ENCODE results near the gene HMGCS1. TPM values are rescaled to one million over a fixed set of nuclear protein-coding genes. Genes with fewer than 3 reads are reported as not detected.
A peak's percentile ranks its signal among the peaks of the same experiment; 100 is the strongest.

HMGCS1 gene
- total and polyA plus RNA-seq, 2 of the 13 experiments (the other 11 are each of a cell fraction or from before 2014, with no cell fraction given), result 56.8 to 318 TPM

DNA sequence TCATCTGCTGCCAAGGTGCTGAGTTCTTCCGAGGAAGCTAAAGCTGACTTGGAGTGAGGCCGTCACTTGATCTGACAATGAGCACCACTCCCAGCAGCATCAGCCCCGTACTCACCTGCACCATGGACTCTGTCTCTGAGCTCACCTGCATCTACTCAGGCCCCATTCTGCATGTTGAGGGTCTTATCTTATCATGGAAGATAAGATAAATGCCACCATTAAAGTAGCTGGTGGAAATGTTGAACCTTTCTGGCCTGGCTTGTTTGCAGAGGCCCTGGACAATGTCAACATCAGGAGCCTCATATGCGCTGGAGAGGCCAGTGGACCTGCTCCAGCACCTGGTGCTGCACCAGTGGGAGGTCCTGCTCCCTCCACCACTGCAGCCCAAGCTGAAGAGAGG is 35.0 kb upstream of the HMGCS1 start (continued):
- no peak for TF ChIP-seq IKZF4 (CRISPR knock-in tag; IDR thresholded peaks at IDR 0.05; ENCODE audit: borderline replicate concordance, low read depth, not compliant biosample characterization)
- TF ChIP-seq MAFF (IDR thresholded peaks at IDR 0.05; ENCODE audit: low read depth, low read length), result no peak
- TF ChIP-seq HIVEP1 (CRISPR knock-in tag; IDR thresholded peaks at IDR 0.05), result no peak
- no peak for TF ChIP-seq CHCHD3 (CRISPR knock-in tag; IDR thresholded peaks at IDR 0.05)
- TF ChIP-seq RAD51 (IDR thresholded peaks at IDR 0.05; ENCODE audit: borderline replicate concordance), result no peak
- TF ChIP-seq, protein P1, sequence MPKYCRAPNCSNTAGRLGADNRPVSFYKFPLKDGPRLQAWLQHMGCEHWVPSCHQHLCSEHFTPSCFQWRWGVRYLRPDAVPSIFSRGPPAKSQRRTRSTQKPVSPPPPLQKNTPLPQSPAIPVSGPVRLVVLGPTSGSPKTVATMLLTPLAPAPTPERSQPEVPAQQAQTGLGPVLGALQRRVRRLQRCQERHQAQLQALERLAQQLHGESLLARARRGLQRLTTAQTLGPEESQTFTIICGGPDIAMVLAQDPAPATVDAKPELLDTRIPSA (CRISPR knock-in tag; IDR thresholded peaks at IDR 0.05; ENCODE audit: borderline replicate concordance), result no peak
- no peak for TF ChIP-seq ZNF570 (CRISPR knock-in tag; IDR thresholded peaks at IDR 0.05; ENCODE audit: borderline replicate concordance)
- no peak for TF ChIP-seq HOXD1 (CRISPR knock-in tag; IDR thresholded peaks at IDR 0.05)
- no peak for TF ChIP-seq MZF1 (CRISPR knock-in tag; IDR thresholded peaks at IDR 0.05; ENCODE audit: borderline replicate concordance)
- TF ChIP-seq TMF1 (CRISPR knock-in tag; IDR thresholded peaks at IDR 0.05; ENCODE audit: low read depth), result no peak
- no peak for TF ChIP-seq ZFP36L1 (CRISPR knock-in tag; IDR thresholded peaks at IDR 0.05)
- no peak for TF ChIP-seq MTF1 (CRISPR knock-in tag; IDR thresholded peaks at IDR 0.05)
- no peak for TF ChIP-seq REL (CRISPR knock-in tag; conservative IDR thresholded peaks at IDR 0.05)
- no peak for TF ChIP-seq PLRG1 (conservative IDR thresholded peaks at IDR 0.05)
- no peak for TF ChIP-seq ZNF136 (CRISPR knock-in tag; IDR thresholded peaks at IDR 0.05; ENCODE audit: low read depth)
- TF ChIP-seq ZNF253 (CRISPR knock-in tag; IDR thresholded peaks at IDR 0.05; ENCODE audit: borderline replicate concordance), result no peak
- TF ChIP-seq, protein P2, sequence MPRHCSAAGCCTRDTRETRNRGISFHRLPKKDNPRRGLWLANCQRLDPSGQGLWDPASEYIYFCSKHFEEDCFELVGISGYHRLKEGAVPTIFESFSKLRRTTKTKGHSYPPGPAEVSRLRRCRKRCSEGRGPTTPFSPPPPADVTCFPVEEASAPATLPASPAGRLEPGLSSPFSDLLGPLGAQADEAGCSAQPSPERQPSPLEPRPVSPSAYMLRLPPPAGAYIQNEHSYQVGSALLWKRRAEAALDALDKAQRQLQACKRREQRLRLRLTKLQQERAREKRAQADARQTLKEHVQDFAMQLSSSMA (CRISPR knock-in tag; IDR thresholded peaks at IDR 0.05), result no peak
- TF ChIP-seq ZKSCAN1 (IDR thresholded peaks at IDR 0.05; ENCODE audit: low read length), result no peak
- peak; percentile 58 for TF ChIP-seq HDAC1 (CRISPR knock-in tag; IDR thresholded peaks at IDR 0.05)
- no peak for TF ChIP-seq NR2F1 (CRISPR knock-in tag; IDR thresholded peaks at IDR 0.05)
- no peak for TF ChIP-seq ZKSCAN8 (CRISPR knock-in tag; IDR thresholded peaks at IDR 0.05; ENCODE audit: borderline replicate concordance)
- no peak for TF ChIP-seq RFXAP (CRISPR knock-in tag; IDR thresholded peaks at IDR 0.05; ENCODE audit: borderline replicate concordance)
- TF ChIP-seq, protein P3, sequence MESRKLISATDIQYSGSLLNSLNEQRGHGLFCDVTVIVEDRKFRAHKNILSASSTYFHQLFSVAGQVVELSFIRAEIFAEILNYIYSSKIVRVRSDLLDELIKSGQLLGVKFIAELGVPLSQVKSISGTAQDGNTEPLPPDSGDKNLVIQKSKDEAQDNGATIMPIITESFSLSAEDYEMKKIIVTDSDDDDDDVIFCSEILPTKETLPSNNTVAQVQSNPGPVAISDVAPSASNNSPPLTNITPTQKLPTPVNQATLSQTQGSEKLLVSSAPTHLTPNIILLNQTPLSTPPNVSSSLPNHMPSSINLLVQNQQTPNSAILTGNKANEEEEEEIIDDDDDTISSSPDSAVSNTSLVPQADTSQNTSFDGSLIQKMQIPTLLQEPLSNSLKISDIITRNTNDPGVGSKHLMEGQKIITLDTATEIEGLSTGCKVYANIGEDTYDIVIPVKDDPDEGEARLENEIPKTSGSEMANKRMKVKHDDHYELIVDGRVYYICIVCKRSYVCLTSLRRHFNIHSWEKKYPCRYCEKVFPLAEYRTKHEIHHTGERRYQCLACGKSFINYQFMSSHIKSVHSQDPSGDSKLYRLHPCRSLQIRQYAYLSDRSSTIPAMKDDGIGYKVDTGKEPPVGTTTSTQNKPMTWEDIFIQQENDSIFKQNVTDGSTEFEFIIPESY (CRISPR knock-in tag; IDR thresholded peaks at IDR 0.05), result no peak
- peak; percentile 89 for TF ChIP-seq ZNF296 (CRISPR knock-in tag; conservative IDR thresholded peaks at IDR 0.05)
- TF ChIP-seq, protein P4, sequence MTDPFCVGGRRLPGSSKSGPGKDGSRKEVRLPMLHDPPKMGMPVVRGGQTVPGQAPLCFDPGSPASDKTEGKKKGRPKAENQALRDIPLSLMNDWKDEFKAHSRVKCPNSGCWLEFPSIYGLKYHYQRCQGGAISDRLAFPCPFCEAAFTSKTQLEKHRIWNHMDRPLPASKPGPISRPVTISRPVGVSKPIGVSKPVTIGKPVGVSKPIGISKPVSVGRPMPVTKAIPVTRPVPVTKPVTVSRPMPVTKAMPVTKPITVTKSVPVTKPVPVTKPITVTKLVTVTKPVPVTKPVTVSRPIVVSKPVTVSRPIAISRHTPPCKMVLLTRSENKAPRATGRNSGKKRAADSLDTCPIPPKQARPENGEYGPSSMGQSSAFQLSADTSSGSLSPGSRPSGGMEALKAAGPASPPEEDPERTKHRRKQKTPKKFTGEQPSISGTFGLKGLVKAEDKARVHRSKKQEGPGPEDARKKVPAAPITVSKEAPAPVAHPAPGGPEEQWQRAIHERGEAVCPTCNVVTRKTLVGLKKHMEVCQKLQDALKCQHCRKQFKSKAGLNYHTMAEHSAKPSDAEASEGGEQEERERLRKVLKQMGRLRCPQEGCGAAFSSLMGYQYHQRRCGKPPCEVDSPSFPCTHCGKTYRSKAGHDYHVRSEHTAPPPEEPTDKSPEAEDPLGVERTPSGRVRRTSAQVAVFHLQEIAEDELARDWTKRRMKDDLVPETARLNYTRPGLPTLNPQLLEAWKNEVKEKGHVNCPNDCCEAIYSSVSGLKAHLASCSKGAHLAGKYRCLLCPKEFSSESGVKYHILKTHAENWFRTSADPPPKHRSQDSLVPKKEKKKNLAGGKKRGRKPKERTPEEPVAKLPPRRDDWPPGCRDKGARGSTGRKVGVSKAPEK (CRISPR knock-in tag; IDR thresholded peaks at IDR 0.05; ENCODE audit: borderline replicate concordance), result 0 out of 2 replicates have a peak, but pooled peaks have one; percentile 69
